Measurements from ENCODE around the gene LYPD3.
"Not testable (repeated sequence)": the region's sequence is repeated elsewhere in the genome, so short reads cannot be mapped to it uniquely, and the experiment has no call there.

The LYPD3 gene

GRCh38 chr19:43441716-43442115 lies 23.7 kb downstream of the LYPD3 start:
- DNase-seq (ENCODE audit: low spot score): no peak
- TF ChIP-seq, protein P1, sequence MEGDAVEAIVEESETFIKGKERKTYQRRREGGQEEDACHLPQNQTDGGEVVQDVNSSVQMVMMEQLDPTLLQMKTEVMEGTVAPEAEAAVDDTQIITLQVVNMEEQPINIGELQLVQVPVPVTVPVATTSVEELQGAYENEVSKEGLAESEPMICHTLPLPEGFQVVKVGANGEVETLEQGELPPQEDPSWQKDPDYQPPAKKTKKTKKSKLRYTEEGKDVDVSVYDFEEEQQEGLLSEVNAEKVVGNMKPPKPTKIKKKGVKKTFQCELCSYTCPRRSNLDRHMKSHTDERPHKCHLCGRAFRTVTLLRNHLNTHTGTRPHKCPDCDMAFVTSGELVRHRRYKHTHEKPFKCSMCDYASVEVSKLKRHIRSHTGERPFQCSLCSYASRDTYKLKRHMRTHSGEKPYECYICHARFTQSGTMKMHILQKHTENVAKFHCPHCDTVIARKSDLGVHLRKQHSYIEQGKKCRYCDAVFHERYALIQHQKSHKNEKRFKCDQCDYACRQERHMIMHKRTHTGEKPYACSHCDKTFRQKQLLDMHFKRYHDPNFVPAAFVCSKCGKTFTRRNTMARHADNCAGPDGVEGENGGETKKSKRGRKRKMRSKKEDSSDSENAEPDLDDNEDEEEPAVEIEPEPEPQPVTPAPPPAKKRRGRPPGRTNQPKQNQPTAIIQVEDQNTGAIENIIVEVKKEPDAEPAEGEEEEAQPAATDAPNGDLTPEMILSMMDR (IDR thresholded peaks at IDR 0.05; ENCODE audit: extremely low read depth, missing control alignments): no peak

- TF ChIP-seq, protein P1 (IDR thresholded peaks at IDR 0.05; ENCODE audit: extremely low read depth, missing control alignments): no peak
- no peak for DNase-seq (ENCODE audit: low spot score)
Measured at GRCh38 chr19:43439709-43440063, 25.7 kb downstream of the LYPD3 start.

GRCh38 chr19:43439032-43439708 lies 26.2 kb downstream of the LYPD3 start:
- TF ChIP-seq, protein P1 (IDR thresholded peaks at IDR 0.05; ENCODE audit: extremely low read depth, missing control alignments): no peak
- DNase-seq (ENCODE audit: low spot score): no peak

DNA sequence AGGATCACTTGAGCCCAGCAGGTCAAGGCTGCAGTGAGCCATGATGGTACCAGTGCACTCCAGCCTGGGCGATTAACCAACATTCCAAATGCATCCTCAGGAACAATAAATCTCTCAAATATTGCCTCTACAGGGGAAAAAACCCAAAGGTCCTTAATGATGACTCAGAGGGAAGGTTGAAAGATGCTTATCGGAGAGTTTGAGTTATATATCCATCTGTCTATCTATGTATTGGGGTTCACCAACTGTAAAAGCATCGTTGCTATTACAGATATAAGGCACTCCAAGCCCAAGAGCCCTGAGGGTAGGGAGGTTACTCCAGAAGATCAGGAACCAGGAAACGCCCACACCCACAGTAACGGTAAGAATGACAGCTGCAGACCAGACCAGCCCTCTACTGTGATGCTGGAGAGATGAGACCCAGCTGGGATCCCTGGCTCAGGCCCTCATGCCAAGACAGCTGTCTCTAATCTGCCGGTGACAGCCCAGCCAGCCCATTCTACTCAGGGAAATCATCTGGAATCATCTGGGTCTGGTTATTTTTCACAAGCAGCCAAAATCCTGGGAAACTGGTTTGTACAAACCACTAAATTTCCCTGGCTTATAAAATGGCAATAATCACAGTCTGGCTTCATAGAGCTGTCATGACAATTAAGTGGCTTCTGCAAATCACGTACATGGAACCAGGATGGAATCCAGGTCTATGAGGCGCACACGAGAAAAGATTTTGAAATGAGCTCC lies 26.9 kb downstream of the LYPD3 start:
- no peak for DNase-seq (ENCODE audit: low spot score)

DNA sequence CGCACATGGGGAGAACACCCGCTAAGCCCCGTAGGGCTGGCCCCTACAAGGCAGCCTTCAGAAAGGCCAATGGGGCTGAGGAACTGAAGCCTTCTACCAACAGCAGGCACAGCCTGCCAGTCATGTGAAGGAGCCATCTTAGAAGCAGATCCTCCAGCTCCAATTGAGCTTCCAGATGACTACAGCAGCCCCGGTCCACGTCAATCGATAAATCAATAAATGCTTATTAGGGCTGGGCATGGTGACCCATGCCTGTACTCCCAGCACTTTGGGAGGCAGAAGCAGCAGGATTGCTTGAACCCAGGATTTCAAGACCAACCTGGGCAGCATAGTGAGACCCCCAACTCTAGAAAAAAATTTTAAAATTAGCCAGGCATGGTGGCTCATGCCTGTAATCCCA lies 27.7 kb downstream of the LYPD3 start:
- DNase-seq (ENCODE audit: low spot score): no peak
- TF ChIP-seq, protein P1 (IDR thresholded peaks at IDR 0.05; ENCODE audit: extremely low read depth, missing control alignments): no peak

More for the DNA sequence above, 26.9 kb downstream of the LYPD3 start:
- TF ChIP-seq, protein P1 (IDR thresholded peaks at IDR 0.05; ENCODE audit: extremely low read depth, missing control alignments): no peak

GRCh38 chr19:43437284-43437683 lies 28.1 kb downstream of the LYPD3 start:
- DNase-seq (ENCODE audit: low spot score): not testable (repeated sequence)

GRCh38 chr19:43435775-43436174 lies 29.6 kb downstream of the LYPD3 start:
- TF ChIP-seq, protein P1 (IDR thresholded peaks at IDR 0.05; ENCODE audit: extremely low read depth, missing control alignments): no peak
- DNase-seq (ENCODE audit: low spot score): no peak
